CD4-positive, alpha-beta T cell treated with Interleukin-12 subunit alpha and Interleukin-12 subunit beta, for 1 hour (primary cell): ENCODE data around the gene DTYMK.

ENCODE experiments used
- DNase-seq: peaks from one replicate; pipeline ENCODE4 v3.0.0-alpha.2; 2020

Gene DTYMK, protein sequence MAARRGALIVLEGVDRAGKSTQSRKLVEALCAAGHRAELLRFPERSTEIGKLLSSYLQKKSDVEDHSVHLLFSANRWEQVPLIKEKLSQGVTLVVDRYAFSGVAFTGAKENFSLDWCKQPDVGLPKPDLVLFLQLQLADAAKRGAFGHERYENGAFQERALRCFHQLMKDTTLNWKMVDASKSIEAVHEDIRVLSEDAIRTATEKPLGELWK

DNA sequence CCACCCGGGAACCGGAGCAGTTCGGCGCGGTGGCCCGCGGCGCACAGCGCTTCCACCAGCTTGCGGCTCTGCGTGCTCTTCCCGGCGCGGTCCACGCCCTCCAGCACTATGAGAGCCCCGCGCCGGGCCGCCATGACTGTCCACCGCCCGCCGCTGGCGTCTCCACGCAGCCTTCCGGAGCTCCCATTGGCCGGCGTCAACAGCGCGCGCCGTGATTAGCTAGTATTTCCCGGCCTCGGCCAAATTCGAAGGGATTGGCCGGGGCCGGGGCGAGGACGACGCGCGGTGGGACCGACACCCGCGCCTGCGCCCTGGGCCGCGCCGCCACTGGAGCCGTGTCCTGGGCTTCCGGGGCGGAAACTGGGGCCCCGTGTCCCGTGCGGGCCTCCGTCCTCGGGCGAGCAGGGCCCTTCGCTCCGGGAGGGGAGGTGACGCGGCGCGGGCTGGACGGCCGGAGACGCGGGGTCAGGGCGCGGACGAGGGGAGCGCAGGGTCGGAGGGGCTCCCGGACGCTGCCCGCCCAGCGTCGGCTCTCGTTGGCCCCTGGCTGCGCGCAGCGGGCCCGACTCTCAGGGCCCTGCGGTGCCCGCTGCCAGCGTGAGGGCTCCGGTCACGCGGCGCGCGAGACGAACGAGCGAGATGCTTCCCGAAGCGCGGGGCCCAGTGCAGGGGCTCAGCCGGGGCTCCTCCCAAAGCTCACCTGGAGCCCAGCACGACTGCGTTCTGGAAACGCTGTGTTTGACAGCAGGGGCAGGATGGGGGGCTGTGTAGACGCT lies at the start of gene DTYMK:
Gene DTYMK (minus strand): TSS at position 166 of the 776 bp plus-strand sequence. CDS start 32 bp downstream, at position 134.
- peak; percentile 96 for DNase-seq

DNA sequence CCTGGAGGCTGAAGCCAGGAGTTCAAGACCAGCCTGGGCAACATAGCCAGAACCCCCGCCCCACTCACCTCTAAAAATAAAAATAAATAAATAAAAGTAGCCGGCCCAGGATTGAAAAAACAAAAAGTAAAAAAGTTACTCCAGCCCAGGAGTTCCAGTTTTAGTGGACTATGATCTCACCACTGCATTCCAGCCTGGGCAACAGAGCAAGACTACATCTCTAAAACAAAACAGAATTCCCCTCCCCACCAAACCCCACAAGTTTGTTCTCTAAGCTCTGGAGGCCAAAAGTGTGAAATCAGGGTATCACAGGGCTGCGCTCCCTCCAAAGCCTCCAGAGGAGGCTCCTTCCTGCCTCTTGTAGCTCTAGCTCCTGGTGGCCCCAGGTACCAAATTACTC lies 49.5 kb upstream of the DTYMK start:
- no peak for DNase-seq

DNA sequence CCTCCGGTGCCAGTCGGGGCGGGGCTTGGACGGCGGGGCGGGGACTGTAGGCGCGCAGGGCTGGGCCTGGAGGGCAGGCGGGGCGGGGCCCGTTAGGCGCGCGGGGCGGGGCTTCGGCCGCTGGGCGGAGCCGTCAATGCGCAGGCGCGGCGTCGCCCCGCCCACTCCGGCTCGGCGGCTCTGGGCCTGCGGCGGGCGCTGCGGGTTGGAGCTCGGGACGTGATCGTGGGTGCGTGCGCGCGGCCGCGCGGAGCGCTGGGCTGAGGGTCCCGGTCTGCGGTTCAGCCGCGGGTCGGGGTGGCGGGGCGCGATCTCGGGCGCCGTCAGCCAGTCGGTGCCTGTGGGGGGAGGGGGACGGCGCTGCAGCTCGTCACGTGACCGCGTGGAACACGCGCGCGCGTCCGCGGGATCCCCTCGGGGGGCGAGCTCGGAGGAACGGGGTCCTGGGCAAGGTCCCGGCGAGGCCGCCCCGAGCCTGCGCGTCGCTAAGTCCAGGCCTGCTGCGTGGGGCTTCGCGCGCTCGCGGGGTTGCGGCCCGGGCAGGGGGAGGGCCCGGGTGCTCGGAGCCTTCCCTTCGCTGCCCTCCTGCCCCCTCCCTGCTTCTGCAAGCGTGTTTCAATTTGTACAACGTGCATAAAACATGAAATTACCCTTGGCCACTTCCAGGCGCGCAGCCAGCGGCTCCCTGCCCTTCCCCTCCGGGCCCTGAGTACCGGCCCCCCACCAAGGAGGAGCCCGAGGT lies 48.0 kb upstream of the DTYMK start, which contains the start of gene D2HGDH:
Gene D2HGDH (plus strand): TSS at position 164 of the 742 bp plus-strand sequence. CDS start 595 bp downstream, outside the sequence.
- peak; percentile 93 for DNase-seq

DNA sequence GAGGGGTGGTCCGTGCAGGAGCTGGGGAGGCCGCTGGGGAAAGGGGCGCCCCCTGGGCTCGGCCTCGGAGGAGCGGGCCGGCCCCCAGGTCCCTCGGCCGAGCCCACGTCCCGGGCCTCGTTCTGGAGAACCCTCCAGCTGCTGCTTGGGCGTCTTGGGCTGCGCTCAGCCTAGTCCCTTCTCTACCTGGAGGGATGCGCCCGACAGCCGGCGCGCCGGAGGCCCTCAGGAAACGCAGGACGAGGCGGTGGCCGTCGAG lies 47.5 kb upstream of the DTYMK start:
- DNase-seq, result no peak

DNA sequence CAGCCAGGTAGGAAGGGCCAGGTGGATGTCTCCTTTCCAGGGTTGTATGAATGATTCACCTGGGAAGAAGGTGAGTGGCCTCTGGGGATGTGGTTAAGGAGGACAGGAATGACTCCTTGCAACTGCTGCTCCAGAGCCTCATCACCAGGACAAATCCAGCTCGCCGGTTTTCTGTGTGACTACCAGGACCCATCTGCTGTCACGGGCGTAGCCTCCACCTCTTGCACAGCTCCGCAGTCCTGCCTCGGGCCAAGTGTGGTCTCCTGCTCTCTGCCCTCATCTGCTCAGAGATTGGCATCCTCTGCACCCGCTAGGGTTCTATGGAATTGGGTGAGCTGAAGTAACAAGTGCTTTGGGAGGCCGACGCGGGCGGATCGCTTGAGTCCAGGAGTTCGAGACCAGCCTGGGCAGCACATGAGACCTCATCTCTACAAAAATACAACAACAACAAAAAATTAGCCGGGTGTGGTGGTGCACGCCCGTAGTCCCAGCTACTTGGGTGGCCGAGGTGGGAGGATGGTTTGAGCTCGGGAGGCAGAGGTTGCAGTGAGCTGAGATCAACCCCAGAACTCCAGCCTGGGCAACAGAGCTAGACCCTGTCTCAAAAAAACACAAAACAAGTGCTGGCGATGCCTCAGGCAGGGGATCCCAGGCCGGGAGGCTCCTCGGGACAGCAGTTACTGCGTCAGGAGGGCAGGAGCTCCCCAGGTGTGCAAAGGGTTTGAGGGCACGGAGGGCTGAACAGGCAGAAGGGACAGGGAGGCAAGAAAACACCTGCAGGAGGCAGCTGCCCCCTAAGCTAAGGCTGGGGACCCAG lies 47.0 kb upstream of the DTYMK start:
- DNase-seq, result no peak

DNA sequence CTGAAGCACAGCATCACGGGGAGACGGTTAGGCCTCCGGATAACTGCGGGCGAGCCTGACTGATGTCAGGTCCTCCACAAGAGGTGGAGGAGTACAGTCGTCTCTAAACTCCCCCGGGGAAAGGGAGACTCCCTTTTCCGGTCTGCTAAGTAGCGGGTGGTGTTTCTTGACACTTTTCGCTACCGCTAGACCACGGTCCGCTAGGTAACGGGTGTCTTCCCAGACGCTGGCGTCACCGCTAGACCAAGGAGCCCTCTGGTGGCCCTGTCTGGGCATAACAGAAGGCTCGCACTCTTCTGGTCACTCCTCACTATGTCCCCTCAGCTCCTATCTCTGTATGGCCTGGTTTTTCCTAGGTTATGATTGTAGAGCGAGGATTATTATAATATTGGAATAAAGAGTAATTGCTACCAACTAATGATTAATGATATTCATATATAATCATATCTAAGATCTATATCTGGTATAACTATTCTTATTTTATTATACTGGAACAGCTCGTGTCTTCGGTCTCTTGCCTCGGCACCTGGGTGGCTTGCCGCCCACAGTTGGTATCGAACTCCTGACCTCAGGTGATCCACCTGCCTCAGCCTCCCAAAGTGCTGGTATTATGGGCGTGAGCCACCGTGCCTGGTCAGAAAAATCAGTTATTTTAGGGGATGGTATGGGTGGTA lies 46.0 kb upstream of the DTYMK start:
- DNase-seq, result peak; percentile 61

DNA sequence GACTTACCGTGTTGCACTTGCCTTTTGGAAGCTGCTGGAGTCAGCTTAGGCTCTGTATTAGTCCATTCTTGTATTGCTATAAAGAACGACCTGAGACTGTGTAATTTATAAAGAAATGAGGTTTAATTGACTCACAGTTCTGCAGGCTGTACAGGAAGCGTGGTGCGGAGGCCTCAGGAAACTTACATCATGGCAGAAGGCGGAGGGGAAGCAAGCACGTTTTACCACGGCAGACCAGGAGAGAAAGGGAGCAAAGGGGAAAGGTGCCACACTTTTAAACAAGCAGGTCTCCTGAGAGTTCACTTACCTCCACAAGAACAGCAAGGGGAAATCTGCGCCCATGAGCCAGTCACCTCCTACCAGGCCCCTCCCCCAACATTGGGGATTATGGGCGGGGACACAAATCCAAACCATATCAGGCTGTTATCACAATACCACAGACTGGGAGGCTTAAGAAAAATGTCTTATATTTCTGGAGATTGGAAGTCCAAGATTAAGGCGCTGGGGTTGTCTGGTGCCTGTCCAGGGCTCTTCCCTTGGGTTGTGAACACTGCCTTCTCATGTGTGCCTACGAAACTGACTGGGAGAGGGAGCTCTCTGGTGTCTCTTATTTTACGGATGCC lies 44.2 kb upstream of the DTYMK start:
- DNase-seq, result no peak

DNA sequence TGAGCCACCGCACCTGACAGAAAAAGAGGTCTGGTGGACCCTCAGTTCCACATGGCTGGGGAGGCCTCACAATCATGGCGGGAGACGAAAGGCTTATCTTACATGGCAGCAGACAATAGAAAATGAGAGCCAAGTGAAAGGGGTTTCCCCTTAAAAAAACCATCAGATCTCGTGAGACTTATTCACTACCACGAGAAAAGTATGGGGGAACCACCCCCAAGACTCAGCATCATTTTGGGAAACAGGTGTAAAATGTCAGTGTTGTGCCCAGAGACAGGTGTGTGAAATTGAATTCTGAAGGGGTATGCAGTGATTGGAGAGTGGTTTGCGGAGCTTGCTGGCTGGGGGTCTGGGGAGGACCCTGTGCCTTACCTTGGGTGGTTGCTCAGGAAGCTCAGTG lies 43.3 kb upstream of the DTYMK start:
- DNase-seq, result no peak

DNA sequence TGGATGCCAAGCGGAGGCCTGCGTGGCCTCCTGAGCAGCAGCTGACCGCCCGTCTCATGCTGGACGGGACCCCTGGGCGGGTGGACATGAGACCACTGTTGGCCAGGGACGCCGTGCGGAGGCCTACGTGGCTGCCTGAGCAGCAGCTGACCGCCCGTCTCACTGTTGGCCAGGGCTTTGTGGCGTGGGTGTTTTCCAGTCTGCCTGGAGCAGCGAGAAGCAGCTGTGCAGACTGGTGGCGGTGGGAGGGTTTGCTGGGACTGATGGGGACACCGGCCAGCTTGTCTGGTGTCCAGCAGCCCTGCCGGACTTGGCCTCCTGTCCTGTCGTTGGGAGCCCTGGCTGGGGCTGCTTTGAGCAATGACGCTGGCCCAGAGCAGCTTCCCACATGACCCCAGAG lies 42.0 kb upstream of the DTYMK start:
- DNase-seq, result no peak

DNA sequence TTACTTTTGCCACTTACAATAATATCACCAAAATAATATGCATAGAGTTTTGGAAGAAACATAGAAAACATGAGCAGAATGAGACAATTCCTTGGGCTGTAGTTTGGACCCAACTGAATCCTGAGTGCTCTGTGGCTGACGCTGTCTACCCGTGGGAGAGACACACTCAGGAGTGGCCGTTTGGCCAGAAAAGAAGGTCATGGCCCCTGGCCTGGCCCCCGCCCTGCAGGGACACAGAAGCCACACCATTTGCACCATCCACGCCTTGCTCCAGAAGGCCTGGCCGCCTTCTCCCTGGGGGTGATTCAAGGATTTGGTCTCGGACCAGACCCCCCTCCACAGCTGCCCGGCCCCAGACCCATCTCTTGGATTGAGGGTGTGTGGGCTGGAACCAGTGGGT lies 41.4 kb upstream of the DTYMK start:
- no peak for DNase-seq

DNA sequence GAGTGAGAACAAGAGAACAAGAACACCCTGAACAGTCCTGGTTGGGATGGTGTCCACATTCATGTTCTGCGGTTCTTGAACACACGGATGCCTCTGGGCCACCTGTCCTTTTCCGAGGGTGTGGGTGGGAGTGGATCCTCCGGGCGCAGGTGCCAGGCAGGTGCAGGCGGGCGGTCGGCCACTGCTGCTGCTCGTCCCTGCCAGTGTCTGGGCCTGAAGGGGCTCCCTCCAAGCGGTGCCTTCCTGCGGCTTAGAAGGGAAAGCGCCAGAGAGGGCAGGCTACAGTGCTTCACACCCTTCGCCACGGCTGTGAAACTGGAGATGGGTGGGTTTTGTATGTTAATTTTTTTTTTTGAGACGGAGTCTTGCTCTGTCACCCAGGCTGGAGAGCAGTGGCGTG lies 39.8 kb upstream of the DTYMK start:
- no peak for DNase-seq

DNA sequence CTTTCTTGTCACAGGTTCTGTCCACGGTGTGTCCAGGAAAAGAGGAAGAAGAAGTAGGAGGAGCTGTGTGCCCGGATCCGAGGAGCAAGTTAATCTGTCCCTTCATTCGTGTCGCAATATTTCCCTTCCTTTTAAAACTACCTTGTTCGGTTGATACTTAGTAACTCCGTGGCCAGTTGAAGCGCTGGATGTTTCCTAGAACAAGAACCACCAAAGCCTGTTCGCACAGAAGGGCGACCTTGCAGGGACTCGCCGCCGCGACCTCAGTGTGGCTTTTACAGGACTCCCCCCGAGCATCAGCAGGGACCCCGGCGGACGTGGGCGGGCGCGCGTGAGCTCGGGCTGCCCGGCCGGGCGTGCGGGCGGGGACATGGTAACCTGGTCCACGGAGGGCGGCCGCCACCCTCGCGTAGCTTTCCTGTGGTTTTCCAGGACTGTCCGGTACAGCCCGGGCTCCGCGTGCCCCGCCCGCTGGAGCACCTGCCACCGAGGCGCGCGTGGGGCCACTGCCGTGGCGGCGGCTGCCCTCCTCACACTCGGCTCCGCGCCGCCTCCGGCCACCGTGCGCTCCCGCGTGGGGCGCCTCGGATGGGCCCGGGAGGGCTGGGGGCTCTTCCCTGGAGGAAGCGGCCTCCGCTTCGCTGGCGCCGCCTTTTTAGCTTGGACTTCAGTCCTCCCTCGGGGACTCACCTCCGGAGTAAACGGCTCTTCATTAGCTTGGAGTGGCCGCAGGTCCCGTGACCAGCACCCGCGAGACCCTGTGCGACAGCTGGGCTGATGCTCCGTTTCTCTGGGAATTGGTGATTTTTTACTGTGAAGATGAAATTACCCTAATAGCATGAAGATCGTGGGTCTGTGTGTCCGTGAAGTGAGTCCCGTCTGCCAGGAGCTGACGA lies 38.6 kb upstream of the DTYMK start:
- DNase-seq, result no peak

DNA sequence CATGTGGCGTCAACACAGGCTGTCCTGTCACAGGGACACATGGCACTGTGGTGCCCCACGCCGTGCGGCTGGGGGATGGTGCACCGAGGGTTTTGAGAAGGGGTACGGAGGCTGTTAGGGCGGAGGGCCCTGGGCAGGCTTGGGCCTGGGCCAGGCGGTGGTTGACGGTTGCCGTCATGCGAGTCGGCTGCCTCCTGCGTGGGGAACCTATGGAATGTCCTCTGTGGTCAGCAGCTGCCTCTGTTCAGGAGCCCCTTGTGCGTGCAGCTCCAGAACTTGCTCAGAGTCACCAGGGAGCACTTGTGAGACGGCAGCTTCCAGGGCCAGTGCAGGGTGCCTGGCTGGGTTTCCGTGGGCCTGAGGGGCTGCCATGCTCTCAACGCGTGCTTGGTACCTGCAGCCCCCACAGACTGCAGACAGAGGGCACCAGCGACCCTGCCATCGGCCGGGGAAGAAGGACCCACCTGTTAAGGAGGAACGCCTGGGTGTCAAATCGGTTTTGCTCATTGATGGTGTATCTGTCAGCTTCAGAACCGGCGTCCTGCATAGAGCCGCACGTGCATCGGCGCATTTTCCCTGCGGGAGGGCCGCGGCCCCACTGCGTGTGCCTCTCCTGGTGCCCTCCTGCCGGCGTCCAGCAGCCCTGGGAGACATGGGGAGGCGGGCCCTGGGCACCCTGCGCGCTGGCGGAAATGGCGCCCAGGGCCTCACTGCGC lies 37.8 kb upstream of the DTYMK start:
- DNase-seq, result peak; percentile 43

DNA sequence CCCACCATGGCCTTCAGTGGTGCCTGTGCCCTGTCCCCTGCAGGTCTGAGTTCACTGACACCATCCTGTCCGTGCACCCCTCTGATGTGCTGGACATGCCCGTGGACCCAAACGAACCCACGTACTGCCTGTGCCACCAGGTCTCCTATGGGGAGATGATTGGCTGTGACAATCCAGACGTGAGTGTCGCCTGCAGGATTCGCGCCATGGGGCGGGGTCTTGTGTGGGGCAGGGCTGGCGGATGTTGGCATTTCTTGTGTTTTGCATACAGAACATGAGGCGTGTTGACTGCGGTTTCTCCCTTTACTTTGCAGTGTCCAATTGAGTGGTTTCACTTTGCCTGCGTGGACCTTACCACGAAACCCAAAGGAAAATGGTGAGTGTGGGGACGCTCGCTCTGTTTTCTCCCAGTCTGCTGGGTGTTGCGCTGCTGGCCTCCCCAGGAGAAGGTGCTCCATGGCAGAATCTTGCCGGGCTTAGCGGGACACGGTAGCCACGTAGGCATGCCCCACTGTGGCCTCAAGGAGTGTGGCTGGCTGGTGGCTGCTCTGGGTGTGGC lies 36.4 kb upstream of the DTYMK start:
- DNase-seq, result no peak

DNA sequence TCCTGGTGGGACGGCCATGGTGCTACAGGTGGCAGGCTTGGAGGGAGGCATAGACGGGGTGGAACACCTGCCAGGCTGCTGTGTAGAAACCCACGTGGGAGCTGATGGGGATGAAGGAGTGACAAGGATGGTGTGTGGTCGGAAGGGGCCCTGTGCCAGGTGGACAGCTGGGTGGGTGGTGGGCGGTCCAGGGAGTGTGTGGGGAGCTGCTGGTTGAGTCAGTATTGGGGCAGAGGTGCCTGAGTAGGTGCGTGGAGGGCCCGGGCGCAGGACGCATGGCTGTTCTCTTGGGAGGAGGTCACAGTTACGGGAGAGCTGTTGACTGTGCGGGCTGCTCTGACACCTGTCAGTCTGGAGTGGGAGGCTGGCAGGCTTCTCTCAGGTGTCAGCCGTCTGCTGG lies 35.2 kb upstream of the DTYMK start:
- DNase-seq, result no peak

DNA sequence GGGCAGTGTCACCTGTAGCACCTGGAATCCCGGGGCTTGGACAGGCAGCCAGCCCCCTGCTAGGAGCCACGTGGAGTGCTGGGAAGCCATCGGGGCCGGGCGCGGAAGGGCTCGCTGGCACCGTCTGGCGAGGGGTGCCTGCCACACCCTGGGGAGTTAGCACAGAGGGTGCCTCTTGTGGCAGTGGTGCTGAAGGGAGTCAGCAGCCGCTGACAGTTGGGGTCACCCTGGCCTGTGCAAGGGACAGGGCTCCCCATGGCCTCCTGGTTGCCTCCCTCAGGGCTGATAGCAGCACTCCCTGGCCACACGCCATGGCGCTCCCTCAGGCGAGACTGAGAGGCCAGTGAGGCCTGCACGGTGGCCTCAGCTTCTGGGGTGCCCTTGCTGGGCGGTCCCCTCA lies 33.9 kb upstream of the DTYMK start:
- no peak for DNase-seq

DNA sequence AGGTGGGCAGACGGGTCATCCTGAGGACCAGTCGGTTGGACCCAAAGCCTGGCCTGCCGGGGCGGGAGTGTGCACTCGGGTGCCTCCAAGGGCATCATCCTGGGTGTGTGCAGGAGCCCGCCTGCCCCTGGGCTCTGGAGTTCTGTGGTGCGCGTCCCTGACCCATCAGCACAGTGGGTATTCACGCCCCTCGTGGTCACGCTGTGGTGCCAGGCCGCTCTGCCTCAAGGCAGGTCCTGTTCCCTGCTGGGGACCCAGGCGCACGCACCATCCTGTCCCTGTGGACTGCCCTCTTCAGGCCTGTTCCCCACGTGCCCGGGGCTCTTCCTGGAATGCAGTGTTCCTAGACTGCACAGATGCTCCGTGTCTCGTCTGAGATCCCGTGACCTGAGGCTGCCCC lies 33.5 kb upstream of the DTYMK start:
- DNase-seq, result no peak

DNA sequence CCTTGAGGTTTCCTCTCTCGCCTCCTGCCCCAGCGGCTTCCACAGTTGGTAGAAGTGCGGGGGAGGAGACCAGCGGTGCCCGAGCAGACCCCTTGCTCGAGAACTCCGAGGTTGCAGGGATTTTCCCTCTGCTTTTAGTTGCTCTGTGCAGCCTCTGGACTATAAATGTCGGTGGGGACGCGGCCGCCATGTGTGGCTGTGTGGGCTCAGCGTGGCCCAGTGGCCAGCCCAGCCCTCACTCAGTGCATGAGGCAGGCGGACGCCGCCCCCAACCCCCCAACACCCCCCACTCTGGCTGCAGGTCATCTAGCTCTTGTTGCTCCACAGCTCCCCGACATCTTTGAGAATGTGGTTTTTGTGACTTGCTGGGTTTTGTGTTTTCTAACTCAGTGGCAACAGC lies 32.5 kb upstream of the DTYMK start:
- DNase-seq, result no peak

DNA sequence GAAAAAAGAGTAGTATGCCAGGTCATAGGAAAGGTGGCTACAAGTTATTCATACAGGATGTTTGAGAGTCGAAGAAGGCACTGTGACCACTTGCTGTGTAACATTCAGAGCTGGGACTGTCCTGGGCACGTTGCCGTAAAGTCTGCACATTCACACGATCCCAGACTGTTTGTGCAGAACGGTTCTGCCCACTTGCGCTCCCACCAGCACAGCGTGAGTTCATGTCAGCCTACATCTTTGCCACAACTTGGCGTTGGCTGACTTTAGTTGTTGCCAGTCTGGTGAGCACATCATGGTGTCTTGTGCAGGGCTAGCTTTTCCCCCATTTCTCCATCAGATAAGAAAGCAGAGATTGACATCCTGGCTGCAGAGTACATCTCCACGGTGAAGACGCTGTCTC lies 22.3 kb upstream of the DTYMK start:
- DNase-seq, result no peak

DNA sequence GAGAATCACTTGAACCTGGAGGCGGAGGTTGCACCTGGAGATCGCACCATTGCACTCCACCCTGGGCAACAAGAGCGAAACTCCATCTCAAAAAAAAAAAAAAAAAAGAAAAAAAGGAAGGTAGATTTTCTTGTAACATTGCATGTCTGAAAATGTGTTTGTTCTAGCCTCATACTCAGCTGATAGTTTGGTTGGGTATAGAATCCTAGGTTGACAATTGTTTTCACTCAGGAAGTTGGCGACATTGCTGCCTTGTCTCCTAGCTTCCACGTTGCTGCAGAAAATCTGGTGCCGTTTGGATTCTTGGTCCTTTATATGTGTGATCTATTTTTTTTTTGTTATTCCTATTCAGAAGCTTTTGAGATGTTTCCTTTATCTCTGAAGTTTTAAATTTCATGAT lies 19.9 kb upstream of the DTYMK start:
- DNase-seq, result no peak
